CD4-positive, alpha-beta T cell treated with Interleukin-2 at 100 ng/mL for 4 hours (primary cell): ENCODE measurements around the gene IFNLR1.

Source experiments
- DNase-seq: peaks from one replicate; pipeline ENCODE4 v3.0.0-alpha.2; 2020; ENCODE audit warnings: low spot score

IFNLR1 gene

DNA sequence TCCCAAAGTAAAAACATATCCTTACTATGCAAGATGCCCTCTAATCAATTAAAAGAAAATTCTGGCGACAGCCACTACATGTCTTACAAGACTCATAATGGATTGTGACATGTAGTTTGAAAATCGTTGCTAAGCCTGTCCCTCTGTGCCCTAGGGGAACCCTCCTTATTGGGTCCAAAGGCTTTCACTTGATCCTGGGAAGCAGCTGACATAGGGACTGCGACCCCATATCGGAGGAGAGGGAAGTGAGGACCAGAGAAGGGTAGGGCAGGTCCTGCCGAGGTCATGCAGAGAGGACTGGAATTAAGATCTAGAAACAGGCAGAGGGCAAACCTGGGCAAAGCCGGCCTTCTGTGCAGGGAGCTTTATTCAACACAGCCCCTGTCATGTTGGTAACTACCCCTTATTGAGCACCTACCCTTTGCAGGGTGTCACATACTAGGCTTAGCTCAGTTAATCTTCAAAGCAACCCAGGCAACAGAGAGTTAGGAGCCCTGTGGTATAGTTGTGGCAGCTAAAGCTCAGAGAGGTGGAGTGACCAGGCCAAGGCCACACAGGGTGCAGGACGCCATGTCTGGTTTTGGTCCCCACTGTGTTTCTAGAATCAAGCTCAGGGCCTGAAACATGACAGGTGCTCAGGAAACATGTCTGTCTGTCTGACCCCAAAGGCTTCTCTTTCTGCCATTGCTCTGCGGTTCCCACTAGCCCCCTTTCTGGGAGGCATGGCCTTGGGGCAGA is 18.4 kb upstream of the IFNLR1 start:
- no peak for DNase-seq

DNA sequence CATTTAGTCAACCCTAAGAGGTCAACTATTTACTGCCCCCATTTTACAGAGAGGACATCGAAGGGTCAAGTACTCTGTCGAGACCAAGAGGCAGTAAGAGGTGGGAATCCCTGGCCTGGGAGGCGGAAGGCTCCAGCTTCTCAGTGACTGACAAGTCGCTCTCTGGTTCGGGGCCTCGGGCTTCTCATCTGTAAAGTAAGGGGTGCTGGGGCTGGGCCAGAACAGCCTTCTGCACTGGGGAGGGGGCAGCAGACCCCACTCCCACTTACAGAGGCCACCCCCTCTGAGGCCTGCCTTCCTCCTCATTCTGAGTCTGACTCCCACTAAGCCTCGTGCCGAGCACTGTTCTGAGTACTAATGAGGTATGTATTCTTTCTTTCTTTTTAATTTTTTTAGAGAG is 17.0 kb upstream of the IFNLR1 start:
- DNase-seq = no peak

DNA sequence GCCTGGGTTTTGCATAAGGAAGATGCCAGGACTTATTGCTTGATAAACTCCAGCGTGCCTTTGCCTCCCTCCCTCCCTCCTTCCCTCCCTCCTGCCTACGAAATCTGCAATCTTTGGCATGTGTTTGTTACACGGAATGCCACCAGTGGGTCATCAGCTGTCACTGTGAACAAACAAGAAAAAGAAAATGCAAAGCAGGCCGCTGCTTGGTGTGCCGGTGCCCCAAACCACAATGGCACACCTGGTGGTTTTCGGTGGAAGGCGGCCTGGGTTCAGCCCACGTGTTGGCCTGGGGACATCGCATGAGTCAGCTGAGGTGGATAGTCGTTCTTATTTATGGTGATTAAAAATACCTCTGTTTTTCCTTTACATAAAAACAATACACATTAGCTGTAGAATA is 16.3 kb upstream of the IFNLR1 start:
- DNase-seq = peak; percentile 27

DNA sequence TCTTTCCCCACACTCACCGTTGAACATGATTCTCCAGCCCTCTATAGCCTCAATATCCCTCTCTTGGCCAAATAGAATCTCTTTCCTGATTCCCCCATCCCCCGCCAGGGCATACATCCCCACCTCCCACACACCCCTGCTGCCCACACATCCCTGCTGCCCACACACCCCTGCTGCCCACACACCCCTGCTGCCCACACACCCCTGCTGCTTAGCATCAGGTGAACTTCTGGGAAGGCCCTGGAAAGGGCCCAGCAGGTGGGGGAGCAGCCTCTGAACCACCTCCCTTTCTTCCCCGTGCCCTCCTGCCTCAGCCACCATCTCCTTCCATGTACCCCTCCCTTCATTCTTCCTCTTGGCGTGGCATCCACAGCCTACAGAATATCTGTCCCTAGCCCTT is 15.9 kb upstream of the IFNLR1 start:
- DNase-seq = no peak

DNA sequence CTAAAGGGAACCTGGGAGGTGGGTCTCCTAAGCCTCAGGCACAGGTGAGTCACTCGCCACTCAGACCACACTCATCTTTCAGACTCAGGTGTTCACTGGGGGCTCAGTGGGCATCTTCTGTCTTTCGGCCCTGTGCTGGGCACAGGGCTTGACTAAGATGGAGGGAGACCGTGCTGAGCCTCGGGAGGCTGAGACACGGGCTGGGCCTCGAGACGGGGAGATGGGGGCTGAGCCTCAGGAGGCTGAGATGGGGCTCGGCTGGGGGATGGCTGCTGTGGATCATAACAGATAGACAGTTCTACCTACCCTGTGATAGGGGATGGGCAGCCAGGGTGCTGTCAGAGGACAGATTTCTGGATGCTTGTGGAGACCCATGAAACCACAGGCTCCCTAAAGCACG is 15.5 kb upstream of the IFNLR1 start:
- DNase-seq = no peak

DNA sequence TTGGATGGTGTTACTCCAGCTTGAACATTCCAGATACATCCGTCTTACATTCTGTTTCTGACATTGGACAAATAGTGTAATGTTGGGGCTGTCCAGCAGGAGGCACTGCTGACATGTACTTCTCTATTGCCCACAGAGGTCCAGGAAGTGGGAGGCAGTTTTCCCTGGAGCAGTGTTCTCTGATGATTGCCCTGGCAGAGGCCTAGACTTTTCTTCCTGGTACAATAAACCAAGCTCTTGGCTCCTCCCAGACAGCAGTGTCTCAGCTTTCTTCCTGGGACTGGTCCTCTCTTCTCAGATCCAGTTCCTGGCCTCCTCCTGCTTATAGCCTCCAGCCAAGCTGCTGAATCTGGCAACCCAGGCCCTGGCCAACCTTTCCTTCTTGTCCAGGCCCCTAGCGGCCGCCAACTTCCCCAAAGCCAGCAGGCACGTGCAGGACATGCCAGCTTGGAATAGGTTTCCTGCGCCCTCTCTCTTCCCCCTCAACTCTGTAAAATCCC is 14.9 kb upstream of the IFNLR1 start:
- peak; percentile 60 for DNase-seq

DNA sequence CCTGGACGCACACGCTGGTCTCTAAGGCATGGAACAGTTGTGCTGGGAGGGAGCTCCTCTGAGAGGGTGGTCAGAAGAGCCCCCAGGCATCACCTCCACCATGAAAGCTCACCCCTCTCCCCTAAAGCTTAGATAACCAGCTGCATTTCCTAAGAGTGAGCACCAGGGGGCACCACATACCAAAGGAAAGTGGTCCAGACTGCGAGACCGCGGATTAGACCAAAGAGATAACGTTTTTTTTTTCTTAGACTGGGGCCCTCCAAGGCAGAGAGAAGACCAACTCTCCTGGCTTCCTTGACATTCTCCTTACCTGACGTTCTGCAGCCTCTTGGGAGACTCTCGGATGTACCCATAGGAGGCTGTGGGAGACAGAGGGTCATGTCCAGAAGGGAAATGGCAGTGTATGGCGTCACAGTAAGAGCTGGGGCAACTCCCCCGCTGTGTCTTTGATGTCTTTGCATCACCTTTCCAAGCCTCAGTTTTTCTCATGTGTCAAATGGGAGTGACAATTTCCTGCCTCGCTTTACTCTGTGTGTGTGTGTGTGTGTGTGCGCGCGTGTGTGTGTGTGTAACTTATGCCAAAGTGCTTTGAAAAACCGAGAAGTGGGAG is 12.3 kb upstream of the IFNLR1 start:
- peak; percentile 79 for DNase-seq

DNA sequence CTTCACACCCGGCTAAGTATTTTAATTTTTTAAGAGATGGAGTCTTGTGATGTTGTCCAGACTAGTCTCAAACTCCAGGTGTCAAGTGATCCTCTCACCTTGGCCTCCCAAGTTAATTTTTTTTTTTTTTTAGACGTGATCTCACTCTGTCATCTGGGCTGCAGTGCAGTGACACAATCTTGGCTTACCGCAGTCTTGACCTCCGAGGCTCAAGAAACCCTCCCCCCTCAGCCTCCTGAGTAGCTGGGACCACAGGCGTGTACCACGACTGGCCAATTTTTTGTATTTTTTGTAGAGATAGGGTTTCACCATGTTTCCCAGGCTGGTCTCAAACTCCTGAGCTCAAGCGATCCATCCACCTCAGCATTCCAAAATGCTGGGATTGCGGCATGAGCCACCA is 11.7 kb upstream of the IFNLR1 start:
- DNase-seq = no peak

DNA sequence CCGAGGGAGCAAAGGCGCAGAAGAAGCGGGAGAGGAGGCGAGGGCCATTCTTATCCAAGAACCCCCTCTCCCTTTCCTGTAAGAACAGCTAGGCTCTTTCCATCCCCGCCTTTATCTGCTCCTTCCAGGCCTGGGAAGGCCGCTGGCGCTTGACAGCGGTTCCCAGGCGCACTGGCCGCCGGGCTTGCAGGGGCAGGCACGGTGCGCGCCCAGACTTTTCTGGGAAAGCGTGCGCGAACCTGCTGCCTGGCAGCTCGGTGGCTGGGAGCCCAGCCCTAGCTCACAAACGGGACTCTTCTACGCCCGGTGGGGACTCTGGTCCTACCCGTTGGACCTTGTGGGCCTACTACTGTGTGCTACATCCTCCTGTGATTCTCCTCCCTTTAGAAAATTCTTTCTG is 8.8 kb upstream of the IFNLR1 start:
- no peak for DNase-seq

DNA sequence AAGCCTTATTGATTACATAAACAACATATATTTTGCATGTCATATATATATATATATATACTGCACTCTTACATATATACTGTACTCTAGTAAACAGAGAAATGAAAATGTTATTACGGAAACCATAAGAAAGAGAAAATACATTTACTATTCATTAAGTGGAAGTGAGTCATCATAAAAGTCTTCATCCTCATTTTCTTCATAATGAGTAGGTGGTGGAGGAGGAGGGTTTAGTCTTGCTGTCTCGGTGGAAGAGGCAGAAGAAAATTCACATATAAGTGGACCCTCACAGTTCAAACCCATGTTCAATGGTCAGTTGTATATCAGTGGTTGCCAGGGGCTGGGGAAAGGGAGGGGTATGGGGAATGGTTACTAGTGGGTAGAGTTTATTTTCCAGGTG is 8.0 kb upstream of the IFNLR1 start:
- DNase-seq = no peak

DNA sequence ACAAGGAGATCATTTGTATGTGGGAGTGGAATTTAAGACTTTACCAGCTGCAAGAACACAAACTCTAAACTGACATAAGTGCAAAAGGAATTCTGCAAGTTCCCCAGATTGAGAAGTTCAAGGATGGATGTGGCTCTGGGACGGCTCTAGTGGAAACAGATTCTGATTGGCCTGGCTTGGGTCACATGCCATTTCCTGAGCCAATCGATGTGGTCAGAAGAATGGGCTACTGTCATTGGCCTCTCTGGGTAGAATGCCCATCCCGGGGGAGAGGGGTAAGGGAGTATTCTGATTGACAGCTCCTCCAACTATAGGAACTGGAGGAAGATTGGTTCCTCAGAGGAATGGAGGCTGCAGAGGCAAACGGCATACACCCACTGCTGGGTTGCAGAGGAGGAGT is 6.0 kb upstream of the IFNLR1 start:
- no peak for DNase-seq

DNA sequence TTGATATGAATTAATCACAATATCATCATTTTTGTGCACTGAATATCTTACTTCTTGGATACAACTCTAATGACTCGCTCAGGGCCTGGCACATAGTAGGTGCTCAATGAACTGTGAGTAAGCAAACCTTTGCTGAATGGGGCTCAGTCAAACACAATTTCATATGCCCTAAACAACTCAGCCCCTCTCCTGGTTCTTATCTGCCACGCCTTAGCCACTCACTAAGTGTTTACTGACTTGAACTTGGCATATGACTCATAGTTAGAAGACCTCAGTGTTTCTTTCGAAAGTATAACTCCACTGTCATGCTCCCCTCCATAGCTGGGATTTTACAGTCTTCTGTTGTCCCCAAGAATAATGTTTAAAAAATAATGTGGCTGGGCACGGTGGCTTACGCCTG is 4.8 kb upstream of the IFNLR1 start:
- peak; percentile 61 for DNase-seq

DNA sequence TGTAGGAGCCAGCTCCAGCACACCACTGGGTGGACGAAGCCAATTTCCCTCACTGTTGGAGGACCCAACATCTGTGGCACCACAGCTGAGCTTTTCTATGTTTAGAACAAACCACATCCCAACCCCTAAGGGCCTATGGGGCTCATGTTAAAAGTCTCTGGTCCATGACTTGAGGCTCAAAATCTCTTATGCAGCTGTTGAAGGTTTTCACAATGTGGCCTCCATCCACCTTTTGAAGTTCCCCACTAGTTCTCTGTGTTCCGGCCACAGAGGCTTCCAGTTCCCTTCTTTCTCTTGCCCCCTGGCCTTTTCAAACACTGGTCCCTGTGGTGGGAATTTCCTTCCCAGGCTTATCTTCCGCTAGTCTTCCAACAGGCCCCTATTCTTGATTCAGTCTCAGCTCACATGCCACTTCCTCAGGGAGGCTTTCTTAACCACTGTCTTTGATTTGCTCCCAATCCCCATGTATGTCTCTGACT is 3.9 kb upstream of the IFNLR1 start:
- DNase-seq = no peak

DNA sequence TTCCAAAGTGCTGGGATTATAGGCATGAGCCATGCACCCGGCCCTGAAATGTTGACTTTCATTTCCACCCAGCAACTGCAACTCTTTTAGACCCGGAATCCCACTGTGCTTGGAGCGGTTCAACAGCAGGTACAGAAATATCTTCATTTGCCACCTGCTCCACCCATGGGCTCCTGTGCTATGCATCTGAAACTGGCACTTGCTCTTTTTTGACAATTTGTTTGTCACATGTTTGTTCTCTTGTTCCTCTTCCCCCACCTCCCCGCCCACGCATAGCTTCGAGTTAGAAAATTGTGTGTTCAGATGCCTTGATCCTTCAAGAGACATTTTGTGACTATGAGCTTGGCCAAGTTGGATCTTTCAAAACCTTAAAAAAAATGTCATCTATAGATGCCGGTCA is 2.4 kb upstream of the IFNLR1 start:
- DNase-seq = no peak

DNA sequence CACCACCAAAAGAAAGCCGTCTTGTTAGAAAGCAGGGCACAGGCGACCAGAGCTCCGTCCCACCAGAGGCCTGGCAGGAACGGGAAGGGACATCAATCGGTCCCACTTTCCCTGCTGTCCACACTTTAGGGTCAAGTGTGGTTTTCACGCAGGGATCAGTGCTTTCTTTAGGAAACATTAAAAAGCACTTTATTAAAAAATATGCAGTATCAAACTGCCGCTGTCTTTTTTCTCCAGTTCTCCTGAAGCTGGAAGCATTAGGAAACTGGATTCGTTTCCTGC is 437 bp downstream of the IFNLR1 start:
- no peak for DNase-seq

DNA sequence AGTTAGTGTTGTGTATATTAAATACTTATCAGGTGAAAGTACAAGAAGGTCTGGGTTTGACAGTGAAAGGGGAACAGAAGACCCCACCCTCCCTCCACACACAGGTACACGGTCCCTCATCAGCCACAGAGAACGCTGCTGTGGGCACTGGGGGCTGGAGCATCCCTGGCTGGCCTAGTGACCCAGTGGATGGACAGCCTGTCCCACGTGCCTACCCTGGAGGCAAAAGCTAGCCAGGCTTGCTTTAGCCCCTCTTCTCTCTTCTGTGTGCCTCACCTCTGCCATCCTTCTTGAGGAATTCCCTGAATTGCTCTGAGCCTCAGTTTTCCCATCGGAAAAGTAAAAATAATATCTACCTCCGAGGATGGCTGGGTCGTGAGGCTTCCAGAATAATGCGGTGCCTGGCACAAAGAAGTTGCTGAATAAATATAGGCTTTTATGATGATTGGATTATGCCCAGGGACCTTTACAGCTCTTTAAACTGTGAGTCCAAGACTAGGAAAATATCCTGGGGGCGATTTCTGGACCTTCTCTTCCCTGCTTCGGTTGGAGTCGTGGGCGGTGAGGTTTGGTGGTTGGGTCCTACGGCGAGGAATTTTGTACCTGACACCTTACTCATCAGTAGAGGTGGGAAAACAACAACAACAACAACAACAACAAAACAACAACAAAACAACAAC is 918 bp downstream of the IFNLR1 start:
- DNase-seq = no peak

DNA sequence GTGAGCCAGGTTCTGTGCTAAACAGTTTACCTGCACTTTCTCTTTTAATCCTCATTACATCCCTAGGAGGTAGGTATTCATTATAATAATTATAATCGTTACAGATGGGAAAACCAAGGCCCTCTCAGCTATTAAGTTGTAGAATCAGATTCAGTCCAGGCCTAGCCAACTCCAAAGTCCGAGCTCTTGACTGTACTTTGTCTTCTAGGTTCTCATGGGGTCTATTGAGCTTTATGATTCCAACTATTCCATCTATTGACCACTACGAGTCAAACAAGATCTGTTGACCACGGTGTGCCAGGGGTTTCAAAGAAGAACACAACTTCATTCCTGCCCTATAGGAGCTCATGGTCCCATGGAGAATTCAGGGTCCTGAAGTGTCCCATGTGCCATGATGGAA is 2.0 kb downstream of the IFNLR1 start:
- DNase-seq = no peak

DNA sequence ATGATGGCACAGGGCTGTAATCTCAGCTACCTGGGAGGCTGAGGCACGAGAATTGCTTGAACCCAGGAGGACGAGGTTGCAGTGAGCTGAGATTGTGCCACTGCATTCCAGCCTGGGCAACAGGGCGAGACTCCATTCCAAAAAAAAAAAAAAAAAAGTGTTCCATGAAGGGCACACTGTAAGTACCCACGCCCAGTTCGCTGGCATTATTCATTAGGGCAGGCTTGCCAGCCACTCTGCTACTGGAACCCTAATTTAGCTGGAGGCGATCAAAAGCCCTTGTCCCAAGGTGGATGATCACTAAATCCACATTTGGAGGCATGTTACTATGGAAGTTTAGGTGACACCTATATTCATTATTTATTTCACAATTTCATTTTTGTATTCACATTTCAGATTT is 5.0 kb downstream of the IFNLR1 start:
- DNase-seq = no peak

DNA sequence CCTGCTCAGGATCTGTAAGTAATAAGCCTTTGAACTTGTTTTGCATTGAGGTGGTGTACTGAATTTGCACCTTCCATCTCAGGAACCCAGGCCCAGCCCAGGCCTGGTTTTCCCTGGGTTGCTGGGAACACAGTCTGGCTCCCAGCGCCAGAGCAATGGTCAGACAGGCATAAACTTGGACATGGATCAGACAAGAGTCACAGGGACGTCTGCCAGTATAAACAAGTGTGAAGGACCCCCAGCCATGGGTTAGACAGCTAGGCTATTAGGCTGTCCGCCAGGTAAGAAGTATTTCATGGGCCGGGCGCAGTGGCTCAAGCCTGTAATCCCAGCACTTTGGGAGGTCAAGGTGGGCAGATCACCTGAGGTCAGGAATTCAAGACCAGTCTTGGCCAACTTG is 5.5 kb downstream of the IFNLR1 start:
- no peak for DNase-seq

DNA sequence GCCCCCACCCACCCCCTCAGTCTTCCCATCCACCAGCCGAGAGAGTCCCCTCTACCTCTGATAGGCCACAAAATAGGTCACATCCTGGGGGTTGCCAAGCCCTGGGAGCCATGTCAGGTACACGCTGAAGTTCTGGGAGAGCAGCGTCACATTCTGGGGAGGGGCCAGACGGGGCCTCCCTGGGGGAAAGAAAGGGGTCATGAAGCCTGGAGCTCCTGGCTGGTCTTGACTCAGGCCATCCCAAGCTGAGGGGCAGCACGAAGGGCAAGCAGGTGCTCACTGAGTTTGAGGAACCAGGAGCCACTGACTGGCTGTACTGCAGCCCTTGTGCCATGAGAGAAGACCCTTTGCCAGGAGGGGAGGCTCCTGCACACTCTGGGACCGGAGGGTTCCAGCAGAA is 6.4 kb downstream of the IFNLR1 start:
- no peak for DNase-seq

DNA sequence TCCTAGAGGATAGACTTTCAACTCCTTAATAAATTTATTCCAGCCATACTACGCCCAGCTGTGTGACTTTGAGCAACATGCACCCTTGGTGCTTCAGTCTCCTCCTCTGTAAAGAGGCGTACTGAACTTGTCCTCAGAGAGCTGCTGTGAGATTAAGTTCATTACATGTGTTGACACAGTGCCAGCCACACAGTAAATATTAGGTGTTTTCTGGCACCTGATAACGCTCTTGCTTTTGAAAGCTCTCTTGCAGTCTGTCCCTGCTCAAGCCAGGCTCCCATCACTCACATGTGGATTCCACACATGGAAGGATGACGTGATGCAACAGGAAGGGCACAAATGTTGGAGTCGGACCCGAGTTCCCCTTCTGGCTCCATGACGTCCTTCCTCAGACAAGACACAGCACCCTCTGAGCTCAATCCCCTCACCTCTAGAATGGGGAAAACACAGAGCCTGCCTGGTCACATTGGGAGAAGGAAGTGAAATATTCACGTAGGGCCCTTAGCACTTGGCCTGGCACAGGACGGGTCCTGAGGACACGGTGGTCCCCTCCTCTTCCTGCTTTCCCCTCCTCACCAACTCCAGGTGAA is 7.7 kb downstream of the IFNLR1 start:
- DNase-seq = no peak

DNA sequence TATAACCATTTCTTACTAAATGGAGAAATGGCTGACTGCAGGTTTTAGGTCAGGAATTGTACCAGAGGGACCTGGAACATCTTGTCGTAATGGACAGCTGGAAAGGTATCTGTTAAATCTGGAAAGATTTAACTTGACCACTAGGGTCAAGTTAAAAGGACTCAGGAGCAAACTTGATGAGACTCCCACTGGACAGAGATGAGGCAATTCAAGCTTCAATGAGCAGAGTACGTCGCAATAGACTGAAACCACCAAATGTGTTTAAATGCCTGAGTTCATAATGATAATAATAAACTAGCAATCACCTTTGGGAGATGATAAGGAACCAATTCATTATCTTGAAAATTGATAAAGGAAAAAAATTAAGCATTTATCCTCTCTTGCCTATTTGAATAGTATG is 8.7 kb downstream of the IFNLR1 start:
- no peak for DNase-seq

DNA sequence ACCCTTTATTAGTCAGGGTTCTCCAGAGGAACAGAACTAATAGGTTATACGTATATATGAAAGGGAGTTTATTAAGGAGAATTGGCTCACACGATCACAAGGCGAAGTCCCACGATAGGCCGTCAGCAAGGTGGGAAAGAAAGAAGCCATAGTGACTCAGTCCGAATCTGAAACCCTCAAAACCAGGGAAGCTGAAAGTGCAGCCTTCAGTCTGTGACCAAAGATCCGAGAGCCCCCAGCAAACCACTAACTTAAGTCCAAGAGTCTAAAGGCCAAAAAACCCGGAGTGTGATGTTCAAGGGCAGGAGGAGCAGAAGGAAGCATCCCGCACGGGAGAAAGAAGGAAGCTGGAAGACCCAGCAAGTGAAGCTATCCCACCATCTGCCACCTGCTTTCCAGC is 9.9 kb downstream of the IFNLR1 start:
- no peak for DNase-seq
